Activated naive CD4-positive, alpha-beta T cell treated with anti-CD3 and anti-CD28 coated beads, Interleukin-2, amount 10 ng/mL, durations not matched to agents 7 days and 5 days (primary cell): ENCODE data around the gene SLC25A26.
A peak's percentile ranks its signal among the peaks of the same experiment; 100 is the strongest.
"Not testable (repeated sequence)": the region's sequence is repeated elsewhere in the genome, so short reads cannot be mapped to it uniquely, and the experiment has no call there.

Experiments used
- CTCF ChIA-PET: fragments of 350-600 bp; sonication (Branson Sonifier 250); formaldehyde crosslinking; loops from one replicate; lab custom pipeline; 2021; ENCODE audit warnings: antibody characterized with exemption; lab: Charles Lee
- DNase-seq: peaks from one replicate; pipeline ENCODE4 v3.0.0-alpha.2; 2020
- H3K27ac Mint-ChIP-seq: one replicate; pipeline ENCODE4 v1.8.0; 2021; ENCODE audit warnings: mild to moderate bottlenecking, moderate library complexity, mixed read lengths
- H3K27me3 Mint-ChIP-seq: one replicate; pipeline ENCODE4 v1.8.0; 2021; ENCODE audit warnings: mild to moderate bottlenecking, mixed read lengths
- H3K36me3 Mint-ChIP-seq: one replicate; pipeline ENCODE4 v1.8.0; 2021; ENCODE audit warnings: mixed read lengths
- H3K4me1 Mint-ChIP-seq: one replicate; pipeline ENCODE4 v1.8.0; 2021; ENCODE audit warnings: mixed read lengths
- H3K4me3 Mint-ChIP-seq: one replicate; pipeline ENCODE4 v1.8.0; 2021; ENCODE audit warnings: mild to moderate bottlenecking, moderate library complexity, mixed read lengths
- H3K9me3 Mint-ChIP-seq: one replicate; pipeline ENCODE4 v1.8.0; 2021; ENCODE audit warnings: mixed read lengths

Gene SLC25A26

DNA sequence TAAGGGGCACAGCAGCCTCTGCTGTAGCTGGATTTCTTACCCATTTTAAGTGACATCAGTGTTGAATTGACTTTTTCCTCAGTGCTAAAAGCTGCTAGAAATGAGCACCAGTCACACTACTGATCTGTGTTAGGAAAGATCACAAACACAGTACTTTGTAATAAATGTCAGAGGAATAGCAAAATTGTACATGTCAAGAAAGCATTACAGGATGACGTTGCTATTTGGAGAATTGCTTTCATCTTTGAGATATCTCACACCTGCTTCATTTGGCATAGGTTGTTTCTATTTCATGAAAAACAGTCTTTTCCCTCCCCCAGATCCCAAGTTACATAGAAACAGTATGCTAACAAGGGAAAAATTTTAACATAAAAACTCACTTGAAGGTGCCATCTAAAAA lies 77.8 kb downstream of the SLC25A26 start:
- DNase-seq: no peak
- Mint-ChIP-seq H3K4me3 (no peak overlapping the region), H3K27ac (peak overlapping the region; percentile 49), H3K36me3 (peaks cover 13% of the 10 kb centered on the region), H3K9me3 (no peaks in the 10 kb centered on the region), H3K4me1 (peaks cover 43% of the 10 kb centered on the region), H3K27me3 (no peaks in the 10 kb centered on the region)
- CTCF ChIA-PET: interaction anchor here (0.9 to 1.7 kb wide), 2 partner anchors 79 to 524 kb away, joined by 4 to 6 read pairs; no protein-coding TSS in a partner anchor

DNA sequence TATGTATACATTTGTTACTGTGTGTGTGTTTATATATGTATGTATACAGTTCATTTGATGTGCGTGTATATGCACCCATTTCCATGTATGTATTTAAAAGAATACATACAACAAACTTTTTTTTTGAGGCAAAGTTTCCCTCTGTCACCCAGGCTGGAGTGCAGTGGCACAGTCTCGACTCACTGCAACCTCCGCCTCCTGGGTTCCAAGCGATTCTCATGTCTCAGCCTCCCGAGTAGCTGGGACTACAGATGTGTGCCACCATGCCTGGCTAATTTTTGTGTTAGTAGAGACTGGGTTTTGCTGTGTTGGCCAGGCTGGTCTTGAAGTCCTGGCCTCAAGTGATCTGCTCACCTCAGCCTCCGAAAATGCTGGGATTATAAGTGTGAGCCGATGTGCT lies 78.3 kb downstream of the SLC25A26 start:
- H3K4me3 Mint-ChIP-seq: not testable (repeated sequence)

DNA sequence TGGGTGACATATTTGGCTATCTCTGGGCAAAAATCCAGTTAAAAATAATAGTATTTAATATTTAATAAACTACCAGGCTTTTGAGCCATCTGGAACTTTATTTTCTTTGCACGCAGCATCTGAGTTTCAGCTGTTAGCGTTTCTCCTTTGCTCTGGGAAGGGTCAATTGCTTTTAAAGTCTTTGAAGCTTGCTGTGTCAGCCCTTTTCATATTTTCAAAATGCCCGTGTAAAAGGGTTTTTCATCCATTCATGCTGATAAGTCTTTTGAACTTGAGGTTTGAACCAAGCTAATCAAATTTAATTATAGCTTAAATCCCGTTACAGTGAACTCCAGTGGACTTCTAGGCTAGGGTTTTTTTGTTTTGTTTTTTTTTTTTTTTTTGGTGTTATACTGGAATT lies 79.1 kb downstream of the SLC25A26 start:
- Mint-ChIP-seq H3K36me3 (peaks cover 16% of the 10 kb centered on the region), H3K9me3 (no peaks in the 10 kb centered on the region), H3K27ac (no peak overlapping the region), H3K27me3 (no peaks in the 10 kb centered on the region), H3K4me1 (peaks cover 55% of the 10 kb centered on the region), H3K4me3 (no peak overlapping the region)
- CTCF ChIA-PET: no interaction called here
- no peak for DNase-seq

More for the DNA sequence above, 78.3 kb downstream of the SLC25A26 start:
- H3K27me3 Mint-ChIP-seq, DNase-seq, H3K27ac Mint-ChIP-seq, CTCF ChIA-PET, H3K9me3 Mint-ChIP-seq: not testable (repeated sequence)
- H3K36me3 Mint-ChIP-seq: peaks cover 16% of the 10 kb centered on the region
- H3K4me1 Mint-ChIP-seq: peaks cover 48% of the 10 kb centered on the region

DNA sequence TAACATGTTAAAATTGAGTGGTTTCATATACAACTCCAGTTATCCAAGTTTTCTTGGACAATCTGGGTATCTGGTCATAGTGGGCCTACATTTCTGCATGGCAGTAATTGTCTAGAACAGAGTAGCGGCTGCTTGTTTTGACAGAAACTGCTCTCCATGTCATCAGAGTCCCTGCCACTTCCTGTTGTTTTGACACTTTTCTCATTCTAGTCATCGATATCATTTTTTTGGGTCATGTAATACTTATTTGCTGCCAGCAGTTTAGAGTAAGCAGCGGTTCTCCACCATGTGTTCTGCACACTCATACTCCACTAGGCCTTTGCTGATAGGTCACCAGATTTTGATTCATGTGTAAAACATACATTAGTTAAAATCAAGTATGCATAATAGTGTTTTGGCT lies 81.5 kb downstream of the SLC25A26 start:
- H3K27ac Mint-ChIP-seq: peak overlapping the region; percentile 90

DNA sequence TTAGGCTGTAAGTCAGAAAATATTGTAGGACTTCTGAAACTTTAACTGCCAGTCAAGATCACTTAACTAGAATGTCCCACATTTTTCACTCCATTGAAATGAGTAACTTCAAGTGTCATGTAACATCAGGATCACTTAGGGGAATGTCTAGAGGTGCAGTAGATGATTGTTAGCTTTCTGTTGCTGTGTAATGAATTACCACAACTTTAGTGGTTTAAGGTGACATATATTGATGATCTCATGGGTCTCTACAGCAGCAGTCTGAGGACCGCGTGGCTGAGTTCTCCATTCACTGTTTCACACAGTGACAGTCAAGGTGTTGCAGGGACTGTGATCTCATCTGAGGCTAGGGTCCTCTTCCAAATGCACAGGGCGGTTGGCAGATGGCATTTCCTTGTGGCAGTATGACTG lies 82.7 kb downstream of the SLC25A26 start:
- H3K4me1 Mint-ChIP-seq: peaks cover 63% of the 10 kb centered on the region

More for the DNA sequence above, 81.5 kb downstream of the SLC25A26 start:
- Mint-ChIP-seq H3K36me3 (peaks cover 22% of the 10 kb centered on the region), H3K4me1 (peaks cover 66% of the 10 kb centered on the region), H3K27me3 (no peaks in the 10 kb centered on the region), H3K4me3 (no peak overlapping the region), H3K9me3 (peaks cover 3% of the 10 kb centered on the region)
- DNase-seq: peak; percentile 53
- CTCF ChIA-PET: interaction anchor here (1.0 to 1.2 kb wide), 4 partner anchors 70 to 514 kb away, joined by 3 to 4 read pairs (median 3); no protein-coding TSS in a partner anchor

DNA sequence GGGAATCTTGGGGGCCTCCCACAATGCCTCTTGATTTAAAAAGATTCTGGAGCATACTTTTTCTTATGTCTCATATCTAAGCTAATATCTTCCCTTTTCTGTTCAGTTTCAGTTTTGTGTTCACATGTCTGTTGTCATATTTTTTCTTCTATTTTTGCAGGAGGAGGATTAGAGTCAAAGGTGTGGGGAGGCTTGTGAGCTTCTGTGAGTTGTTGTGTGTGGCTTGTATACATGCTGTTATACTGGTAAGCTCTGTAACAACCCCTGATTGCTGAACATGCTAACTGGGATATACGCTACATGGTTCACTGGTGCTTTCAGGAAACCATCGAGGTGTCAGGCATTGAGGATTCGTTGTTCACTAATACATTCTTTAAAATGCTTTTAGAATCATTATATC lies 83.5 kb downstream of the SLC25A26 start:
- Mint-ChIP-seq H3K36me3 (peaks cover 30% of the 10 kb centered on the region), H3K9me3 (peaks cover 3% of the 10 kb centered on the region), H3K4me3 (no peak overlapping the region), H3K4me1 (peaks cover 58% of the 10 kb centered on the region), H3K27ac (peak overlapping the region; percentile 90), H3K27me3 (no peaks in the 10 kb centered on the region)
- CTCF ChIA-PET: no interaction called here
- DNase-seq: no peak

More for the DNA sequence above, 82.7 kb downstream of the SLC25A26 start:
- CTCF ChIA-PET: no interaction called here
- Mint-ChIP-seq H3K27ac (peak overlapping the region; percentile 90), H3K27me3 (no peaks in the 10 kb centered on the region), H3K4me3 (no peak overlapping the region), H3K36me3 (peaks cover 30% of the 10 kb centered on the region), H3K9me3 (peaks cover 3% of the 10 kb centered on the region)
- DNase-seq: peak; percentile 47

DNA sequence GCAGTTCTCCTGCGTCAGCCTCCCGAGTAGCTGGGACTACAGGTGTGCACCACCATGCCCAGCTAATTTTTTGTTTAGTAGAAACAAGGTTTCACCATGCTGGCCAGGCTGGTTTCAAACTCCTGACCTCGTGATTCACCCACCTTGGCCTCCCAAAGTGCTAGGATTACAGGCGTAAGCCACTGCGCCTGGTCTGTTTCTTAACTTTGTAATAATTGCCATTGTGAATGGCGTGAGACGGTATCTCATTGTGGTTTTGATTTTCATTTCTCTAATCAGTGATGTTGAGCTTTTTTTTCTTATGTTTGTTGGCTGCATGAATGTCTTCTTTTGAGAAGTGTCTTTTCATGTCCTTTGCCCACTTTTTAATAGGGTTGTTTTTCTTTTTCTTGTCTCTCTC lies 85.3 kb downstream of the SLC25A26 start:
- Mint-ChIP-seq H3K36me3 (peaks cover 30% of the 10 kb centered on the region), H3K4me1 (peaks cover 57% of the 10 kb centered on the region)
- DNase-seq, H3K9me3 Mint-ChIP-seq, CTCF ChIA-PET, H3K27me3 Mint-ChIP-seq, H3K27ac Mint-ChIP-seq, H3K4me3 Mint-ChIP-seq: not testable (repeated sequence)

DNA sequence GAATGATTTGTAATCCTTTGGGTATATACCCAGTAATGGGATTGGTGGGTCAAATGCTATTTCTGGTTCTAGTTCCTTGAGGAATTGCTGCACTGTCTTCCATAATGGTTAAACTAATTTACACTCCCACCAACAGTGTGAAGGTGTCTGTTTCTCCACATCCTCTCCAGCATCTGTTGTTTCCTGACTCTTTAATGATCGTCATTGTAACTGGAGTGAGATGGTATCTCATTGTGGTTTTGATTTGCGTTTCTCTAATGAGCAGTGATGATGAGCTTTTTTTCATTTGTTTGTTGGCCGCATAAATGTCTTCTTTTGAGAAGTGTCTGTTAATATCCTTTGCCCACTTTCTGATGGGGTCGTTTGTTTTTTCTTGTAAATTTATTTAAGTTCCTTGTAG lies 86.2 kb downstream of the SLC25A26 start:
- H3K9me3 Mint-ChIP-seq, DNase-seq, H3K27ac Mint-ChIP-seq, H3K27me3 Mint-ChIP-seq, H3K4me3 Mint-ChIP-seq, CTCF ChIA-PET: not testable (repeated sequence)
- H3K36me3 Mint-ChIP-seq: peaks cover 26% of the 10 kb centered on the region
- H3K4me1 Mint-ChIP-seq: peaks cover 49% of the 10 kb centered on the region

DNA sequence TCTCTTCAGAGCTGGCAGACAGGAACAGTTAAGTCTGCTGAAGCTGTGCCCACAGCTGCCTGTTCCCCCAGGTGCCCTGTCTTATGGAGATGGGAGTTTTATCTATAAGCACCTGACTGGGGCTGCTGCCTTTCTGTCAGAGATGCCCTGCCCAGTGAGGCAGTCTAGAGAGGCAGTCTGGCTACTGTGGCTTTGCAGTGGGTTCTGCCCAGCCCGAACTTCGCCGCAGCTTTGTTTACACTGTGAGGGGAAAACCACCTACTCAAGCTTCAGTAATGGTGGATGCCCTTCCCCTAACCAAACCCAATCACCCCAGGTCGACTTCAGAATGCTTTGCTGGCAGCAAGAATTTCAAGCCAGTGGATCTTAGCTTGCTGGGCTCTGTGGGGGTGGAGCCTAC lies 91.2 kb downstream of the SLC25A26 start:
- peaks cover 11% of the 10 kb centered on the region for H3K9me3 Mint-ChIP-seq
- no peak for DNase-seq
- peaks cover 17% of the 10 kb centered on the region for H3K36me3 Mint-ChIP-seq
- CTCF ChIA-PET: no interaction called here
- H3K4me1 Mint-ChIP-seq: peaks cover 12% of the 10 kb centered on the region
- no peak overlapping the region for H3K4me3 Mint-ChIP-seq
- H3K27ac Mint-ChIP-seq: no peak overlapping the region
- no peaks in the 10 kb centered on the region for H3K27me3 Mint-ChIP-seq

DNA sequence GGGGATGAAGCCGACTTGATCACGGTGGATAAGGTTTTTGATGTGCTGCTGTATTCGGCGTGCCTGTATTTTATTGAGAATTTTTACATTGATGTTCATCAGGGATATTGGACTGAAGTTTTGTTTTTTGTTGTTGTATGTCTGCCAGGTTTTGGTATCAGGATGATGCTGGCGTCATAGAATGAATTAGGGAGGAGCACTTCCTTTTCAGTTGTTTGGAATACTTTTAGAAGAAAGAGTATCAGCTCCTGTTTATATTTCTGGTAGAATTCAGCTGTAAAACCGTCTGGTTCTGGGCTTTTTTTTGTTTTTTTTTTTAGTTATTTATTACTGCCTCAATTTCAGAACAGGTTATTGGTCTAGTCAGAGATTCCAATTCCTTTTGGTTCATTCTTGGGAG lies 93.7 kb downstream of the SLC25A26 start:
- CTCF ChIA-PET: interaction anchor here (1.0 kb wide), 1 partner anchor 17 kb away, joined by 4 read pairs; no protein-coding TSS in a partner anchor
- Mint-ChIP-seq H3K4me3 (no peak overlapping the region), H3K27me3 (no peaks in the 10 kb centered on the region), H3K4me1 (no peaks in the 10 kb centered on the region), H3K9me3 (peaks cover 11% of the 10 kb centered on the region), H3K27ac (no peak overlapping the region), H3K36me3 (peaks cover 8% of the 10 kb centered on the region)
- no peak for DNase-seq

DNA sequence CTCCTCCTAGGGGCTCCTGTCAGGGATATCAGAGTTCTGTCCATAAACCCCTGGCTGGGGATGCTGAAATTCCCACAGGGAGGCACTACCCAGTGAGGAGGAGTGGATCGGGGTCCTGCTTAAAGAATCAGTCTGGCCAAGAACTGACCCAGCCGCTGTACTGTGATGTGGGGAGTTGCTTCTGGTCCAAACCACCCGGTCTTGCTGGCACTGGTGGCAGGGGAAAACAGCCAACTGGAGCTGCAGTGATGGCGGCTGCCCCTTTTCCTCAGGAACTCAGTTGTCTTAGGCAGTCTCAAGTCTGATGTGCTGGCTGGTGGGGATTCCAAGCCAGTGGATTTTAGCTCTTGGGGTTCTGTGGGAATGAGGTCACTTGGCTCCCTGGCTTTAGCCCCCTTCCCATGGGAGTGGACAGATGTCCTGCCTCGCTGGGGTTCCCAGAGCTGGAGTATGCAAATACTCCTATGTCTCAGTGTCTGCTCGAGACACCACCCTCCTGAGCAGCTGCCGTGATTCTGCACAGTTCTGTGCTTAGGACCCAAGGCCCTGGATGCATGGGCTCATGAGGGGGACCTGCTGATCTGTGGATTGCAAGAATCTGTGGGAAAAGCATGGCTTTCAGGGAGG lies 97.1 kb downstream of the SLC25A26 start:
- peaks cover 3% of the 10 kb centered on the region for H3K4me1 Mint-ChIP-seq
- DNase-seq: no peak
- peaks cover 8% of the 10 kb centered on the region for H3K9me3 Mint-ChIP-seq
- H3K27me3 Mint-ChIP-seq: no peaks in the 10 kb centered on the region
- H3K36me3 Mint-ChIP-seq: peaks cover 12% of the 10 kb centered on the region
- H3K4me3 Mint-ChIP-seq: no peak overlapping the region
- no peak overlapping the region for H3K27ac Mint-ChIP-seq
- CTCF ChIA-PET: no interaction called here

DNA sequence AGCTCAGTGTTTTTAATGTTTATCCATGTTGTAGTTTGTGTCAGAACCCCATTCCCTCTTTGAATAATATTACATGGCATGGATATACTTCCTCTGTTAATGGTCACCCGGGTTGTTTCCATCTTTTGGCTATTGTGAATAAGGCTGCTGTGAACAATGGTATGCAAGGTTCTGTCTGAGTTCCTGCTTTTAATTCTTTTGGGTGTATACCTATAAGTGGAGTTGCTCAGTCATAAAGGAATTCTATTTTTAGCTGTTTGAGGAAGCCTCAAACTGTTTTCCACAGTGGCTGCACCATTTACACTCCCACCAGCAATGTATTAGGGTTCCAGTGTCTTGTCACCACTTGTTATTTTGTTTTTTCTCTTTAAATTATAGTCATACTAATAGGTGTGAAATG lies 99.6 kb downstream of the SLC25A26 start:
- no peak for DNase-seq
- peaks cover 8% of the 10 kb centered on the region for H3K36me3 Mint-ChIP-seq
- CTCF ChIA-PET: no interaction called here
- H3K4me1 Mint-ChIP-seq: peaks cover 3% of the 10 kb centered on the region
- H3K27me3 Mint-ChIP-seq: no peaks in the 10 kb centered on the region
- peak overlapping the region; percentile 4 for H3K27ac Mint-ChIP-seq
- H3K4me3 Mint-ChIP-seq: no peak overlapping the region
- H3K9me3 Mint-ChIP-seq: peaks cover 6% of the 10 kb centered on the region

DNA sequence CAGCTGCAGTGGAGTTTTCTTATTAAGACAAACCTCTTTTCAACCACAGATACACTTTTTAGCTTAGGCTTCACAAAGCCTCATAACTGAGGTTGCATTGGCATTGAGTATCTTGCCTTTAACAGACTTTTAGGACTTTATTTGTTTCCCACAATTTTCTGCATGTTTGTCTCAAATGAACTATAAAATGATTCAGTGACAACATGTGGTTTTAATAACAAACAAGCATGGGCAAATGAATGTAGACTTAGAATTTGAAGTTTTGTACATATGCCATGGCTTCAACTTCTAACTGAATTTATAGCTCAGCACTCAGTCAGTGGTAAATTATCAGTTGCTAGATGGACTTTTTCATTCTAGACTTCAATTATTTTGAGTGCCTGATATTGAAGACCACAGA lies 101.6 kb downstream of the SLC25A26 start:
- no peak overlapping the region for H3K4me3 Mint-ChIP-seq
- peaks cover 3% of the 10 kb centered on the region for H3K4me1 Mint-ChIP-seq
- no peak overlapping the region for H3K27ac Mint-ChIP-seq
- H3K36me3 Mint-ChIP-seq: peaks cover 4% of the 10 kb centered on the region
- H3K27me3 Mint-ChIP-seq: no peaks in the 10 kb centered on the region
- peaks cover 2% of the 10 kb centered on the region for H3K9me3 Mint-ChIP-seq
- CTCF ChIA-PET: no interaction called here
- no peak for DNase-seq

DNA sequence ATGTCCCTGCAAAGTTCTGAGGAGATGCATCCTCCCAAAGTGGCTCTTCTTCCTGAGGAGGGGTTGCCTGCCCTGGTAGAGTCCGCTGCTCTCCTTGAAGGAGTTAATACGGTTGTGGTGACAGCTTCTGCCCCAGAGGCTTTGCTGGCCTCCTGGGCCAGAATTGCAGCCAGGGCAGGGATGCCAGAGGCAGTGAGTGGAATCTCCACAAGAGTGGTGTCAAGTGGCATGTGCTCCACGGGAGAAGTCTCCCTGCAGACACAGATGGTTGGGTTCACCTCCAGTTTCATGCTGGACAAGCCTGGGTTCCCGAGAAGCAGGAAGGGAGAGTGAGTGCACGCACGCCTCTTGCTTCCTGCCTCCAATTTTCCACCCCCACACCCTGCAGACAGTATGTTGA lies 105.5 kb downstream of the SLC25A26 start:
- DNase-seq: no peak
- Mint-ChIP-seq H3K9me3 (peaks cover 2% of the 10 kb centered on the region), H3K4me3 (no peak overlapping the region), H3K4me1 (no peaks in the 10 kb centered on the region), H3K27me3 (no peaks in the 10 kb centered on the region), H3K27ac (peak overlapping the region; percentile 37), H3K36me3 (peaks cover under 1% of the 10 kb centered on the region)
- CTCF ChIA-PET: no interaction called here

DNA sequence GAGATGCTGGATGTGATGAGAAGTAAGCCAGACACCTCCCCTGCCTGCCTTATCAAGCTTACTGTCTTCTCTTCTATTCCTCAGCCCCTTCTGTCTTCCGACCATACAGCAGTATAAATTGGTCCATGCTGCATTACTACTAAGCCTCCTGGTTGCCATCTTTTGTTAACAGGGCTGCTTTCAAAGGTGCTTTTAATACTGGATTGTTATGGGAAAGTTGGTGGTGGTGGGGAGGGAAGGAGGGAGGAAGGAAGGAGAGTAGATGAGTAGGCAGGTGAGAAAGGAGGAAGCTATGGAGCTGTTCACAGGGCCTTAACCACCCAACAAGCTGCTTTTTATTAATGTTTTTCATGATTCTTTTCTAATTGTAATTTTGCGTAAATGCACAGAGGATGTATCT lies 114.9 kb downstream of the SLC25A26 start:
- H3K4me3 Mint-ChIP-seq: no peak overlapping the region
- H3K27ac Mint-ChIP-seq: no peak overlapping the region
- CTCF ChIA-PET: no interaction called here
- H3K27me3 Mint-ChIP-seq: no peaks in the 10 kb centered on the region
- no peaks in the 10 kb centered on the region for H3K36me3 Mint-ChIP-seq
- no peaks in the 10 kb centered on the region for H3K4me1 Mint-ChIP-seq
- no peaks in the 10 kb centered on the region for H3K9me3 Mint-ChIP-seq
- DNase-seq: no peak
